Neuronal stem cell (in vitro differentiated cells): ENCODE results near the gene TSPEAR.

Experiments used
- DNase-seq: peaks from one replicate; pipeline ENCODE4 v3.0.0-alpha.2; 2013; ENCODE audit warnings: low spot score
- H2AFZ ChIP-seq: one replicate; pipeline ENCODE4 v1.6.1; 2013; ENCODE audit warnings: mild to moderate bottlenecking, low read length, inconsistent platforms
- H2AK5ac ChIP-seq: 2 replicates; pipeline ENCODE4 v1.6.1; 2013; ENCODE audit warnings: low read depth, mild to moderate bottlenecking, inconsistent platforms, low read length, moderate library complexity, mixed read lengths
- H2BK120ac ChIP-seq: 2 replicates; pipeline ENCODE4 v1.6.1; 2013; ENCODE audit warnings: low read depth, mild to moderate bottlenecking, inconsistent platforms, low read length, moderate library complexity, mixed read lengths
- H2BK12ac ChIP-seq: one replicate; pipeline ENCODE4 v1.6.1; 2013; ENCODE audit warnings: low read length, inconsistent platforms
- H2BK15ac ChIP-seq: 2 replicates; pipeline ENCODE4 v1.6.1; 2013; ENCODE audit warnings: mild to moderate bottlenecking, low read length, inconsistent platforms, mixed read lengths
- H2BK5ac ChIP-seq: one replicate; pipeline ENCODE4 v1.6.1; 2013; ENCODE audit warnings: inconsistent platforms, mild to moderate bottlenecking, low read length, moderate library complexity
- H3K14ac ChIP-seq: one replicate; pipeline ENCODE4 v1.6.1; 2013; ENCODE audit warnings: low read length, inconsistent platforms
- H3K18ac ChIP-seq: 2 replicates; pipeline ENCODE4 v1.6.1; 2013; ENCODE audit warnings: low read length, inconsistent platforms
- H3K23ac ChIP-seq: 2 replicates; pipeline ENCODE4 v1.6.1; 2013; ENCODE audit warnings: low read depth, mild to moderate bottlenecking, mixed read lengths, low read length, inconsistent platforms; ENCODE audit not compliant: poor library complexity
- H3K27ac ChIP-seq: replicated peaks from 3 replicates; pipeline ENCODE4 v1.5.1; 2013; ENCODE audit warnings: low read length, inconsistent platforms
- H3K27me3 ChIP-seq, 3 experiments: 2 replicates each; pipeline ENCODE4 v1.6.1; 2013; ENCODE audit warnings: low read length in 3 of 3, mild to moderate bottlenecking in 2 of 3, inconsistent platforms in 1 of 3, low read depth in 1 of 3, mixed read lengths in 1 of 3, moderate library complexity in 1 of 3; ENCODE audit not compliant: control insufficient read depth in 3 of 3, insufficient read depth in 3 of 3
- H3K36me3 ChIP-seq, 2 donors: replicated peaks in 1 of 2; 2 replicates each; pipeline ENCODE4 v1.6.1; 2013; ENCODE audit warnings: low read length in 2 of 2; ENCODE audit not compliant: control insufficient read depth in 2 of 2, insufficient read depth in 2 of 2
- H3K4ac ChIP-seq: 2 replicates; pipeline ENCODE4 v1.6.1; 2013; ENCODE audit warnings: inconsistent platforms, mild to moderate bottlenecking, low read length, moderate library complexity
- H3K4me1 ChIP-seq, 2 donors: 1 replicate in 1 of 2; 2 replicates in 1 of 2; pipeline ENCODE4 v1.6.1; 2013; ENCODE audit warnings: low read length in 2 of 2, low read depth in 1 of 2; ENCODE audit not compliant: control insufficient read depth in 2 of 2, insufficient read depth in 1 of 2
- H3K4me2 ChIP-seq: one replicate; pipeline ENCODE4 v1.6.1; 2013; ENCODE audit warnings: mild to moderate bottlenecking, low read length, inconsistent platforms; ENCODE audit not compliant: insufficient read depth, poor library complexity, severe bottlenecking
- H3K4me3 ChIP-seq, 2 donors: 2 replicates each; pipeline ENCODE4 v1.5.1; 2013; ENCODE audit warnings: low read length in 2 of 2, mild to moderate bottlenecking in 2 of 2, inconsistent platforms in 1 of 2, moderate library complexity in 1 of 2
- H3K79me1 ChIP-seq: one replicate; pipeline ENCODE4 v1.6.1; 2013; ENCODE audit warnings: low read depth, mild to moderate bottlenecking, inconsistent platforms, low read length, moderate library complexity
- H3K9ac ChIP-seq: one replicate; pipeline ENCODE4 v1.6.1; 2013; ENCODE audit warnings: mild to moderate bottlenecking, low read depth, low read length, inconsistent platforms; ENCODE audit not compliant: poor library complexity
- H3K9me3 ChIP-seq, 2 donors: replicated peaks in 1 of 2; 2 replicates each; pipeline versions ENCODE3 to v1.6.1; 2013; ENCODE audit warnings: low read length in 2 of 2, mild to moderate bottlenecking in 2 of 2, inconsistent platforms in 1 of 2, low read depth in 1 of 2, mixed read lengths in 1 of 2, moderate library complexity in 1 of 2; ENCODE audit not compliant: control insufficient read depth in 2 of 2, insufficient read depth in 1 of 2
- H4K8ac ChIP-seq: one replicate; pipeline ENCODE4 v1.6.1; 2013; ENCODE audit warnings: low read depth, mild to moderate bottlenecking, inconsistent platforms, low read length, moderate library complexity
- H4K91ac ChIP-seq: one replicate; pipeline ENCODE4 v1.6.1; 2013; ENCODE audit warnings: low read length, low read depth, mild to moderate bottlenecking, inconsistent platforms; ENCODE audit not compliant: poor library complexity
- WGBS, 2 donors: extraction: QIAGEN DNeasy Blood & Tissue Kit; methylation state at CpG; one replicate each; pipeline ENCODE4 v1.1.7; 2013; ENCODE audit warnings: missing lambda C conversion rate in 2 of 2, mixed read lengths in 1 of 2; ENCODE audit not compliant: insufficient read length in 2 of 2, insufficient replicate concordance in 1 of 2; ENCODE audit errors: extremely low coverage in 2 of 2; 5-methylcytosine and 5-hydroxymethylcytosine counted together

TSPEAR gene

GRCh38 chr21:44521301-44521927 is 190.0 kb downstream of the TSPEAR start:
- H3K4me3 ChIP-seq: no peak overlapping the region
- no peak overlapping the region for H2BK15ac ChIP-seq
- peaks cover 0 to 10% of the 10 kb centered on the region in 2 donors for H3K9me3 ChIP-seq
- H2AFZ ChIP-seq: no peak overlapping the region
- WGBS, 2 donors: no CpG with 5 or more reads among the region's 22 CpGs
- H2BK5ac ChIP-seq: peak overlapping the region; percentile 15
- no peak overlapping the region for H3K27ac ChIP-seq
- DNase-seq: no peak
- no peaks in the 10 kb centered on the region for H3K4me1 ChIP-seq
- no peak overlapping the region for H3K9ac ChIP-seq
- H4K91ac ChIP-seq: no peak overlapping the region
- no peaks in the 10 kb centered on the region for H3K79me1 ChIP-seq
- no peak overlapping the region for H4K8ac ChIP-seq
- peak overlapping the region; percentile 85 for H2AK5ac ChIP-seq
- no peak overlapping the region for H2BK12ac ChIP-seq
- no peak overlapping the region for H3K4ac ChIP-seq
- H3K27me3 ChIP-seq: no peaks in the 10 kb centered on the region
- no peaks in the 10 kb centered on the region for H3K36me3 ChIP-seq
- H3K23ac ChIP-seq: peak overlapping the region; percentile 77
- H3K14ac ChIP-seq: no peak overlapping the region
- H3K4me2 ChIP-seq: no peak overlapping the region
- H2BK120ac ChIP-seq: no peak overlapping the region
- peak overlapping the region; percentile 81 for H3K18ac ChIP-seq

DNA sequence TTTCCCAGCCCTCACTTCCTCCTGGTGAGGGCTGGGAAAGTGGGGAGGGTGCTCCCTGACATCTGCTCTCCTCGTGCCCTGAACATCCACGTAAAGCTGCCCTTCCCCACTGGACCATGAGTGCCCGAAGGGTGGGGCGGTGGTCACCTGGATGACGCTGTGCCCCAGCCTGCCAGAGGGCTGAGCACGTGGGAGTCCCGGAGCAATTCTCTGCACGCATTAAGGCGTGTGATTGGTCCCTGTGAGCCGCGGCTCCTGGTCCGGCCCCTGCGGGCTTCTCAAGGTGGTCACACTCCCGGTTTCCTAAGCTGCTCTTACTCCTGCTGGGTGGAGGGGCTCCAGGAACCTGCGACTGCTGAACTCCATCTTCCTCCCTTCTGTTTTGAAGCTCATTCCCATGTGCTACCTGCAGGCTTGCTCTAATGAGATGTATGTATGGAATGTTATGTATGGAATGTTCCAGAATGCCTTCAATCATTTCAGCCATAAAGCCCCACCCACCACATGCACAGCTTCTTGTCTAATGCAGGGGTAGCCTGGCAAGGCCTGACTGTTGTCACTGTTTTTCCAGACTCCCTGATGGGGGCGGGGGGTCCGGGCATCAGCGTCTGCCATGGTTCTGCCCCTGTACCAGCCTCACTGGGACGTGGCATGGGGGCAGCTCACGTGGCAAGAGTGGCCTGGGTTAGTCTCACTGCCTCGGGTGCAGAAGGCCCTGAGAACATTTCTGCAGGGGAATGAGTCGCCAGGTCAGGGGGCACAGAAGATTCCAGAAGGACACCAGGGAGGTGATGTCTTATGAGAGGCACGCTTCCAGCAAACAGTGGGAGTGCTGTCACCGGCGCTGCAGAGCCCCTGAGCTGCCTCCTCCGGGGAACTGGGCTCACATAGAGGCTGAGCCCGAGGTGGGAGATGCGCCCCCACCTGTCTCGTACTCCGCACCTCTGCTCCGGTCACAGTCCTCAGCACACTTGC is 190.8 kb downstream of the TSPEAR start:
- no CpG with 5 or more reads among the region's 31 CpGs for WGBS, 2 donors
- DNase-seq: no peak

GRCh38 chr21:44519346-44520325 is 191.7 kb downstream of the TSPEAR start:
- Histone ChIP-seq H2BK15ac (peak overlapping the region; percentile 93), H3K27ac (no peak overlapping the region), H2BK120ac (no peak overlapping the region), H2AK5ac (peak overlapping the region; percentile 40), H3K79me1 (no peaks in the 10 kb centered on the region), H2BK5ac (peak overlapping the region; percentile 55), H3K4me3 (no peak overlapping the region), H3K23ac (peak overlapping the region; percentile 74), H3K18ac (peak overlapping the region; percentile 88), H3K14ac (no peak overlapping the region), H3K4me2 (no peak overlapping the region), H3K9me3 (peaks cover 0 to 8% of the 10 kb centered on the region in 2 donors), H3K36me3 (no peaks in the 10 kb centered on the region), H3K27me3 (no peaks in the 10 kb centered on the region), H4K8ac (no peak overlapping the region), H3K9ac (no peak overlapping the region), H2AFZ (no peak overlapping the region), H3K4me1 (no peaks in the 10 kb centered on the region), H4K91ac (peak overlapping the region; percentile 41), H2BK12ac (no peak overlapping the region), H3K4ac (no peak overlapping the region)
- no peak for DNase-seq
- no CpG with 5 or more reads among the region's 28 CpGs for WGBS, 2 donors

More for the DNA sequence above, 190.8 kb downstream of the TSPEAR start:
- Histone ChIP-seq H2AK5ac (peak overlapping the region; percentile 85), H2BK15ac (peak overlapping the region; percentile 93), H3K27ac (no peak overlapping the region), H3K4ac (no peak overlapping the region), H3K9ac (no peak overlapping the region), H3K9me3 (peaks cover 0 to 10% of the 10 kb centered on the region in 2 donors), H3K14ac (no peak overlapping the region), H4K91ac (no peak overlapping the region), H2AFZ (no peak overlapping the region), H3K4me3 (no peak overlapping the region), H3K18ac (peak overlapping the region; percentile 88), H3K4me1 (no peaks in the 10 kb centered on the region), H3K27me3 (no peaks in the 10 kb centered on the region), H2BK120ac (no peak overlapping the region), H3K79me1 (no peaks in the 10 kb centered on the region), H3K36me3 (no peaks in the 10 kb centered on the region), H2BK12ac (no peak overlapping the region), H3K23ac (peak overlapping the region; percentile 77), H3K4me2 (no peak overlapping the region), H2BK5ac (peak overlapping the region; percentile 55), H4K8ac (no peak overlapping the region)
